HG03139 (cell line): ENCODE results near the gene METTL16.
"Not testable (repeated sequence)": the region's sequence is repeated elsewhere in the genome, so short reads cannot be mapped to it uniquely, and the experiment has no call there.

Source experiments
- ATAC-seq: cut with Tn5 transposase; IDR thresholded peaks from one replicate; pipeline ENCODE4 v1.9.1; 2021; ENCODE audit not compliant: unreplicated experiment

METTL16 gene

GRCh38 chr17:2453325-2453724 is 58.4 kb downstream of the METTL16 start:
- ATAC-seq = no peak

- ATAC-seq = no peak
Measured at GRCh38 chr17:2452216-2452750, 59.4 kb downstream of the METTL16 start.

- ATAC-seq = no peak
Measured at GRCh38 chr17:2450016-2450650, 61.6 kb downstream of the METTL16 start.

DNA sequence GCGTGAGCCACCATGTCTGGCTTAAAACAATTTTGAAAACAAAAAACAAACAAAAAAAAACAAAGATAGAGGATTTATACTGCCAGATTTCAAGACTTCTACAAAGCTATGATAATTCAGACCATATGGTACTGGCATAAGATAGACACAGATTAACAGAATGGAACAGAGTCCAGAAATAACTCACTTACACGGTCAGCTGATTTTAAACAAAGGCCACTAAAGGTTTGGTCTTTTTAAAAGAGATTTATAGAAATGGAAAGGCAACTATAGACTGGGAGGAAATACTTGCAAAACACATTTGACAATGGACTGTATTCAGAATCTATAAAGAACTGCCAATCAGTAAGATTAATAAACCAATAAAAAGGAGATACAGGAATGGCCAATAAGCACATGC is 62.2 kb downstream of the METTL16 start:
- no peak for ATAC-seq

- not testable (repeated sequence) for ATAC-seq
Measured at GRCh38 chr17:2447479-2447878, 64.2 kb downstream of the METTL16 start.

GRCh38 chr17:2445638-2446037 is 66.0 kb downstream of the METTL16 start:
- ATAC-seq = no peak

GRCh38 chr17:2444382-2444781 is 67.3 kb downstream of the METTL16 start:
- ATAC-seq = no peak

DNA sequence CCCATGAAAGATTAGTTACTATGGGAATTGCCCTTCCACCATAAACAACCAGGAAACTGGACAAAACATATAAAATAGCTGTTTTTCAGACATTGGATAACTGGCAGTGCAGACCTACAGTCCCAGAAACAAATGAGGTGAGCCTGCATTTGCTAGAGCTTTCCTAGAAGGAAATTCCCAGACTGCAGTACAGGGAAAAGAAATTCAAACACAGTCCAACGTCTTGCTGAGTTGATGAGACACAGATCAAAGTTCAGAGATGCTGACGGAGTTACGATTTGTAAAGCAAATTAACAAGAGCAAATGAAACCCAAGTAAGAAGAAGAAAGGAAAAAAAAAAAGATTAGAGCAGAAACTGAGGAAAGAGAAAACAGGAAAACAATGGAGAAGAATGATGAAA is 69.5 kb downstream of the METTL16 start:
- no peak for ATAC-seq

- ATAC-seq = no peak
Measured at GRCh38 chr17:2440930-2441329, 70.8 kb downstream of the METTL16 start.

- ATAC-seq = not testable (repeated sequence)
Measured at GRCh38 chr17:2439997-2440396, 71.7 kb downstream of the METTL16 start.

DNA sequence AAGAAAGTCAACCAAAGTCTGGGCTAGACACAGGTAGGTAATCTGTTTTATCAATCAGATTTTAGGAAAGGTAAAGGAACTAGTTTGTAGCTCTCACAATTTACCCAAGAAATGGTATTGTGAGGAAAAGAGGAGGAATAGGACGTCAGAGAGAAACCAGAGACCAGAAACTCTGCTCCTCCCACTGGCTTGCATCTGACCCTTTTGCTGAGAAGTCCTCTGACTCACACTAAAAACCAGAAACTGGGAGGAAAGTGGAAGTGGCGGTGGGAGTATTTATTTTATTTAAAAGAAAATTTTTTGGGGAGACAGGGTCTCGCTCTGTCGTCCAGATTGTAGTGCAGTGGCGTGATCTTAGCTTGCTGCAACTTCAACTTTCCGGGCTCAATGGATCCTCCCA is 72.9 kb downstream of the METTL16 start:
- no peak for ATAC-seq

- ATAC-seq = no peak
Measured at GRCh38 chr17:2436316-2436905, 75.3 kb downstream of the METTL16 start.

- no peak for ATAC-seq
Measured at GRCh38 chr17:2435862-2436261, 75.8 kb downstream of the METTL16 start.

DNA sequence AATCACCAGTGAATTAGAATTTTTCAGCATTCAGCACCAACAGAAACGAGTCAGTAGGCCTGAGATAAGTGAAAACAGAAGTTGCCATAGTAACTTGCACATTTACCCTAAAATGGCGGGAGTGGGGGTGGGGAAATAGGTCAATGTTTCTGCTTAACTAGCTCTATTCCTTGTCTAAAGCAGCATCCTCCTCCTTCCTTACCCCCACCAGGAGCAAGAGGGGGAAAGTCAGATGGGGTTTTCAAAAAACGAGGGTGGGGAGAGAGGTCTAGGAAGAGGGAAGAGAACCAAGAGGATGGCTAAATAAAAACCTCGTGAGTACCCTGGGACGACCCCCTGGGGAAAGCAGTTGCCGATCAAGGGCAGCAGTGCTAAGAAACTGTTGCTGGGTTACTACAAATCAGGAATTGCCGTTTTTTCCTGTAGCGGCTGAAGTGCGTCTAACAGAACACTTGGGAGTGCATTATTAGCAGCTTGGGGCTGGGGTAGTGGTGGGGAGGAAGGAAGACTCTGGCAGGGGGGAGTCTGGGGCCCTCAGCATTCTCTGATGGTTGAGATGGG is 76.4 kb downstream of the METTL16 start:
- no peak for ATAC-seq

- ATAC-seq = no peak
Measured at GRCh38 chr17:2433696-2434095, 78.0 kb downstream of the METTL16 start.

GRCh38 chr17:2427910-2428309 is 83.8 kb downstream of the METTL16 start:
- ATAC-seq = no peak

GRCh38 chr17:2427215-2427614 is 84.5 kb downstream of the METTL16 start:
- no peak for ATAC-seq

GRCh38 chr17:2423271-2423670 is 88.4 kb downstream of the METTL16 start:
- no peak for ATAC-seq

DNA sequence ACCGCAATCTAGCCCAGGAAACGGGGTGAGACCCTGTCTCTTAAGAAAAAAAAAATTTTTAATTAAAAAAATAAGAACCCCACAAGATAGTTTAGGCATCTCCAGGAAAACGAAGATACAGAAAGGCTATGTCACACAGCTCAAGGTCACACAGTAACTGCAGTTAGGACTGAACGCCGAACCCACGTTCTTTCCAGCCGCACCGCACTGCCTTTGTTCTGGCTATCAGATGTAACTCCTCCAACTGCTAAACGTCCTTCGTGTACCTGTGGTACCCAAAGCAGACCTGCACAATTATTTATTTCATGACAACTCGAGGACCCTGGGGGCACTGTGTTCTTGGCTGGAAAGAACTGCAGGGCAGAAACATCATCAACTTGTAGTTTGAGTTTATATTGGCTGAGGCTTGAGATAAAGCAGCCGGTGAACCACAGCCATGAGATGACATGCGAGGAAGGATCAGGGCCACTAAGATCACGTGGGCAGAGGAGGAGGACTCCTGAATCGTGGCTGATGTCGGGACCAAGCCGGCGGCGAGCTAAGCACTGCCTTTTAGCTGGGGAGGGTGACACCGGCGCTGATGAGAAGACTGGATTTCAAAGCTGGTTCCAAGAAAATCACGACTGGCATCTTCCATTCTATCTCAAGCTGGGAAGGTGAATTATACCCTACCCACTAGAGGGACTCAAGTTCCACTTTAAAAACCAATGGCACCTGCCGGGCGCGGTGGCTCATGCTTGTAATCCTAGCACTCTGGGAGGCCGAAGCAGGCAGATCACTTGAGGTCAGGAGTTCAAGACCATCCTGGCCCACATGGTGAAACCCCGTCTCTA is 90.2 kb downstream of the METTL16 start:
- ATAC-seq = no peak

DNA sequence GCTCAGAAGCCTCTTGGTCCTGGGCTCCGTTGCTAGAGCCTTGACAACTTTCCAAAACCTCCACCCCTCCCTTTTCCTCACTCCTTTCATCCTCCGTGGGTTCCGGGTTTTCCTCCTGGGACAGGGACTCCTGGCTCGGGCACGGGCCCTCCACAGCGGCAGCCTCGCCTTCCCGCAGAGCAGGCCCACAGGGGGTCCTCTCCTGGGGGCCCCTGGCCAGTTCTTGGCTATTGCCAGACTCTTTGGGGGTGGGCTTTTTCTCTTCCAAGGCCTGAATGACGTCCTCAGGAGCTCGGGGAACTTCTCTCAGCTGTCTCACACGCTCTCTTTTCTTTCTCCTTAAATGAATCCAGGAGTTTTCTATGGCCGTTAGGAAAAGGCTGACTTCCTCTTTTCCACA is 91.5 kb downstream of the METTL16 start:
- ATAC-seq = no peak

DNA sequence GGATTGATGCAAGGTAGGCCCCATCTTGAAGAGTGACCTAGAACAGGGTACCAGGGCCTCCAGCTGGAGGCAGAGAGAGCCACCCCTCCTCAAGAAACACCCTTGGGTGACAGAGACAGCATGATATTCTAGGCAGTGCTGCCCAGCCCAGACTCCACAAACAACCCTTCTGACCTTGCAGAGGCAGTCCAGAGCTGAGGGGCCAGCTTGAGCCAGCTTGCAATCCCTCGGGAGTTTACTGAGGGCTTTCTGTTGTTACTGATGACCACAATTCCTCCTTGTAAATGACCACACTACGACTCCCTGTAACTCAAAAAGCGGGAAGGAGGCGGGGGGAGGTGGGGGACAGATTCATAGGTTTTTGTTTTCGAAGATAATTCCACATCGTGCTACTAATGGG is 92.2 kb downstream of the METTL16 start:
- no peak for ATAC-seq

GRCh38 chr17:2418572-2418971 is 93.1 kb downstream of the METTL16 start:
- no peak for ATAC-seq
